ENCODE results near the gene LETM1. TPM values are rescaled to one million over a fixed set of nuclear protein-coding genes. Genes with fewer than 3 reads are reported as not detected.

LETM1 gene
- total and polyA plus RNA-seq, 2 of the 13 experiments (the other 11 are each of a cell fraction or from before 2014, with no cell fraction given) = 9.7 to 41.6 TPM

DNA sequence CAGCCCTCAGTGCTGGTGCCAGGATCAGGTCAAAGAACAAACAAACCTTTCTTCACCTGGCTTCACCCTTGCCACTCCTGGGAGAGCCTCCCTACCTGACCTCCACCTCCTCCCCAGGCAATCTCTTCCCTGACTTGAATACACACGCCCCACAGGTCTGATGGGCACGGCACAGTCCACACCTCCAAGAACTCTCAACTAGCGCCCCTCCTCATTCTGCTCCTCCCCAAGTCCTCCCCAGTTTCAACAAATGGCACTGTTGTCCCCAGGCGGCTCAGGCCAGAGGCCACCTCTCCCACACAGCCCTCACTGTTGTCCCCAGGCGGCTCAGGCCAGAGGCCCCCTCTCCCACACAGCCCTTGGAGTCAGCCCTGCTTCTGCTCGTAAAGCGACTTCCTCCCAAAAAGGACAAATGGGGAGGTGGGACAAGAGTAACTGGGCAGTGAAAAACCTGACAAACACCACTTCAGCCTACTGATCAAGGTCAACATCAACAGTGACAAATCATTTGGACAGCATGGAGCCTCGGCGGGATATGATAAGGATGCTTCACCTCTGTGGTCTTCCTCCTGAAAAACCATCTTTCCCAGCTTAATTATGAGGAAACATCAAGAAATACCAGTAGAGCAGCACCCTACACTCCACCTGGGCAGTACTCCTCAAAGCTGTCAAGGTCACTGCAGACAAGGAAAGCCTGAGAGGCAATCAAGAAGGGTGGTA, 2.9 kb downstream of the LETM1 start (continued):
- TF ChIP-seq, protein P1, sequence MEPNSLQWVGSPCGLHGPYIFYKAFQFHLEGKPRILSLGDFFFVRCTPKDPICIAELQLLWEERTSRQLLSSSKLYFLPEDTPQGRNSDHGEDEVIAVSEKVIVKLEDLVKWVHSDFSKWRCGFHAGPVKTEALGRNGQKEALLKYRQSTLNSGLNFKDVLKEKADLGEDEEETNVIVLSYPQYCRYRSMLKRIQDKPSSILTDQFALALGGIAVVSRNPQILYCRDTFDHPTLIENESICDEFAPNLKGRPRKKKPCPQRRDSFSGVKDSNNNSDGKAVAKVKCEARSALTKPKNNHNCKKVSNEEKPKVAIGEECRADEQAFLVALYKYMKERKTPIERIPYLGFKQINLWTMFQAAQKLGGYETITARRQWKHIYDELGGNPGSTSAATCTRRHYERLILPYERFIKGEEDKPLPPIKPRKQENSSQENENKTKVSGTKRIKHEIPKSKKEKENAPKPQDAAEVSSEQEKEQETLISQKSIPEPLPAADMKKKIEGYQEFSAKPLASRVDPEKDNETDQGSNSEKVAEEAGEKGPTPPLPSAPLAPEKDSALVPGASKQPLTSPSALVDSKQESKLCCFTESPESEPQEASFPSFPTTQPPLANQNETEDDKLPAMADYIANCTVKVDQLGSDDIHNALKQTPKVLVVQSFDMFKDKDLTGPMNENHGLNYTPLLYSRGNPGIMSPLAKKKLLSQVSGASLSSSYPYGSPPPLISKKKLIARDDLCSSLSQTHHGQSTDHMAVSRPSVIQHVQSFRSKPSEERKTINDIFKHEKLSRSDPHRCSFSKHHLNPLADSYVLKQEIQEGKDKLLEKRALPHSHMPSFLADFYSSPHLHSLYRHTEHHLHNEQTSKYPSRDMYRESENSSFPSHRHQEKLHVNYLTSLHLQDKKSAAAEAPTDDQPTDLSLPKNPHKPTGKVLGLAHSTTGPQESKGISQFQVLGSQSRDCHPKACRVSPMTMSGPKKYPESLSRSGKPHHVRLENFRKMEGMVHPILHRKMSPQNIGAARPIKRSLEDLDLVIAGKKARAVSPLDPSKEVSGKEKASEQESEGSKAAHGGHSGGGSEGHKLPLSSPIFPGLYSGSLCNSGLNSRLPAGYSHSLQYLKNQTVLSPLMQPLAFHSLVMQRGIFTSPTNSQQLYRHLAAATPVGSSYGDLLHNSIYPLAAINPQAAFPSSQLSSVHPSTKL (CRISPR knock-in tag; IDR thresholded peaks at IDR 0.05) = no peak
- TF ChIP-seq, protein P2, sequence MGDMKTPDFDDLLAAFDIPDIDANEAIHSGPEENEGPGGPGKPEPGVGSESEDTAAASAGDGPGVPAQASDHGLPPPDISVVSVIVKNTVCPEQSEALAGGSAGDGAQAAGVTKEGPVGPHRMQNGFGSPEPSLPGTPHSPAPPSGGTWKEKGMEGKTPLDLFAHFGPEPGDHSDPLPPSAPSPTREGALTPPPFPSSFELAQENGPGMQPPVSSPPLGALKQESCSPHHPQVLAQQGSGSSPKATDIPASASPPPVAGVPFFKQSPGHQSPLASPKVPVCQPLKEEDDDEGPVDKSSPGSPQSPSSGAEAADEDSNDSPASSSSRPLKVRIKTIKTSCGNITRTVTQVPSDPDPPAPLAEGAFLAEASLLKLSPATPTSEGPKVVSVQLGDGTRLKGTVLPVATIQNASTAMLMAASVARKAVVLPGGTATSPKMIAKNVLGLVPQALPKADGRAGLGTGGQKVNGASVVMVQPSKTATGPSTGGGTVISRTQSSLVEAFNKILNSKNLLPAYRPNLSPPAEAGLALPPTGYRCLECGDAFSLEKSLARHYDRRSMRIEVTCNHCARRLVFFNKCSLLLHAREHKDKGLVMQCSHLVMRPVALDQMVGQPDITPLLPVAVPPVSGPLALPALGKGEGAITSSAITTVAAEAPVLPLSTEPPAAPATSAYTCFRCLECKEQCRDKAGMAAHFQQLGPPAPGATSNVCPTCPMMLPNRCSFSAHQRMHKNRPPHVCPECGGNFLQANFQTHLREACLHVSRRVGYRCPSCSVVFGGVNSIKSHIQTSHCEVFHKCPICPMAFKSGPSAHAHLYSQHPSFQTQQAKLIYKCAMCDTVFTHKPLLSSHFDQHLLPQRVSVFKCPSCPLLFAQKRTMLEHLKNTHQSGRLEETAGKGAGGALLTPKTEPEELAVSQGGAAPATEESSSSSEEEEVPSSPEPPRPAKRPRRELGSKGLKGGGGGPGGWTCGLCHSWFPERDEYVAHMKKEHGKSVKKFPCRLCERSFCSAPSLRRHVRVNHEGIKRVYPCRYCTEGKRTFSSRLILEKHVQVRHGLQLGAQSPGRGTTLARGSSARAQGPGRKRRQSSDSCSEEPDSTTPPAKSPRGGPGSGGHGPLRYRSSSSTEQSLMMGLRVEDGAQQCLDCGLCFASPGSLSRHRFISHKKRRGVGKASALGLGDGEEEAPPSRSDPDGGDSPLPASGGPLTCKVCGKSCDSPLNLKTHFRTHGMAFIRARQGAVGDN (CRISPR knock-in tag; IDR thresholded peaks at IDR 0.05) = peak; percentile 55
- TF ChIP-seq RFX1 (IDR thresholded peaks at IDR 0.05) (no peak), NFYB (CRISPR knock-in tag; IDR thresholded peaks at IDR 0.05) (no peak), ZBTB38 (CRISPR knock-in tag; IDR thresholded peaks at IDR 0.05) (0 out of 2 replicates have a peak, but pooled peaks have one; percentile 22), ZNF510 (CRISPR knock-in tag; IDR thresholded peaks at IDR 0.05; ENCODE audit: low read depth) (no peak), SOX6 (IDR thresholded peaks at IDR 0.05) (no peak), SOX6 (CRISPR knock-in tag; IDR thresholded peaks at IDR 0.05) (0 out of 2 replicates have a peak, but pooled peaks have one; percentile 14), ZNF263 (CRISPR knock-in tag; IDR thresholded peaks at IDR 0.05) (peak; percentile 99)
- TF ChIP-seq, protein P3, sequence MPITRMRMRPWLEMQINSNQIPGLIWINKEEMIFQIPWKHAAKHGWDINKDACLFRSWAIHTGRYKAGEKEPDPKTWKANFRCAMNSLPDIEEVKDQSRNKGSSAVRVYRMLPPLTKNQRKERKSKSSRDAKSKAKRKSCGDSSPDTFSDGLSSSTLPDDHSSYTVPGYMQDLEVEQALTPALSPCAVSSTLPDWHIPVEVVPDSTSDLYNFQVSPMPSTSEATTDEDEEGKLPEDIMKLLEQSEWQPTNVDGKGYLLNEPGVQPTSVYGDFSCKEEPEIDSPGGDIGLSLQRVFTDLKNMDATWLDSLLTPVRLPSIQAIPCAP (CRISPR knock-in tag; IDR thresholded peaks at IDR 0.05; ENCODE audit: low read depth) = no peak
- TF ChIP-seq, protein P4, sequence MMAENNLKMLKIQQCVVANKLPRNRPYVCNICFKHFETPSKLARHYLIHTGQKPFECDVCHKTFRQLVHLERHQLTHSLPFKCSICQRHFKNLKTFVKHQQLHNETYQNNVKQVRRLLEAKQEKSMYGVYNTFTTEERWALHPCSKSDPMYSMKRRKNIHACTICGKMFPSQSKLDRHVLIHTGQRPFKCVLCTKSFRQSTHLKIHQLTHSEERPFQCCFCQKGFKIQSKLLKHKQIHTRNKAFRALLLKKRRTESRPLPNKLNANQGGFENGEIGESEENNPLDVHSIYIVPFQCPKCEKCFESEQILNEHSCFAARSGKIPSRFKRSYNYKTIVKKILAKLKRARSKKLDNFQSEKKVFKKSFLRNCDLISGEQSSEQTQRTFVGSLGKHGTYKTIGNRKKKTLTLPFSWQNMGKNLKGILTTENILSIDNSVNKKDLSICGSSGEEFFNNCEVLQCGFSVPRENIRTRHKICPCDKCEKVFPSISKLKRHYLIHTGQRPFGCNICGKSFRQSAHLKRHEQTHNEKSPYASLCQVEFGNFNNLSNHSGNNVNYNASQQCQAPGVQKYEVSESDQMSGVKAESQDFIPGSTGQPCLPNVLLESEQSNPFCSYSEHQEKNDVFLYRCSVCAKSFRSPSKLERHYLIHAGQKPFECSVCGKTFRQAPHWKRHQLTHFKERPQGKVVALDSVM (CRISPR knock-in tag; IDR thresholded peaks at IDR 0.05) = peak; percentile 77
